Neural progenitor cell (in vitro differentiated cells): Measurements from ENCODE around the gene SAP30L. TPM values are rescaled to one million over a fixed set of nuclear protein-coding genes. Genes with fewer than 3 reads are reported as not detected.

ENCODE experiments used
- DNase-seq: peaks from one replicate; pipeline ENCODE4 v3.0.0-alpha.2; 2016; ENCODE audit warnings: low spot score
- H2AFZ ChIP-seq: fragments of 200-600 bp; sonication (generic); replicated peaks from 2 replicates; pipeline ENCODE4 v1.6.1; 2016; ENCODE audit warnings: antibody characterized with exemption
- H3F3A ChIP-seq: fragments of 200-600 bp; sonication (generic); 2 replicates; pipeline ENCODE4 v1.6.1; 2016; ENCODE audit warnings: antibody characterized with exemption, low read depth
- H3K27ac ChIP-seq: fragments of 200-600 bp; sonication (generic); 2 replicates; pipeline ENCODE4 v1.5.1; 2016; ENCODE audit warnings: mild to moderate bottlenecking
- H3K27me3 ChIP-seq: fragments of 200-600 bp; sonication (generic); 2 replicates; pipeline ENCODE4 v1.6.1; 2016; ENCODE audit warnings: mild to moderate bottlenecking, moderate library complexity
- H3K36me3 ChIP-seq: fragments of 200-600 bp; sonication (generic); 2 replicates; pipeline ENCODE4 v1.5.1; 2016
- H3K4me1 ChIP-seq: fragments of 200-600 bp; sonication (generic); 2 replicates; pipeline ENCODE4 v1.6.1; 2016; ENCODE audit warnings: mixed run types
- H3K4me2 ChIP-seq: fragments of 200-600 bp; sonication (generic); 2 replicates; pipeline ENCODE4 v1.6.1; 2016
- H3K4me3 ChIP-seq: fragments of 200-600 bp; sonication (generic); 2 replicates; pipeline ENCODE4 v1.5.1; 2016
- H3K79me2 ChIP-seq: fragments of 200-600 bp; sonication (generic); 2 replicates; pipeline ENCODE4 v1.6.1; 2016; ENCODE audit warnings: low read depth
- H3K9ac ChIP-seq: fragments of 200-600 bp; sonication (generic); 2 replicates; pipeline ENCODE4 v1.6.1; 2016
- H3K9me3 ChIP-seq: fragments of 200-600 bp; sonication (generic); 2 replicates; pipeline ENCODE4 v1.5.1; 2016; ENCODE audit warnings: low read depth
- H4K20me1 ChIP-seq: fragments of 200-600 bp; sonication (generic); 2 replicates; pipeline ENCODE4 v1.6.1; 2016; ENCODE audit warnings: low read depth
- H3K27ac Mint-ChIP-seq: 3 replicates; pipeline ENCODE4 v1.8.0; 2021; ENCODE audit warnings: mixed read lengths
- H3K27me3 Mint-ChIP-seq: 2 replicates; pipeline ENCODE4 v1.8.0; 2022; ENCODE audit warnings: low read depth, mild to moderate bottlenecking, inconsistent platforms, moderate library complexity, mixed read lengths; ENCODE audit not compliant: insufficient read depth
- H3K36me3 Mint-ChIP-seq: 3 replicates; pipeline ENCODE4 v1.8.0; 2021; ENCODE audit warnings: mixed read lengths
- H3K4me1 Mint-ChIP-seq: 3 replicates; pipeline ENCODE4 v1.8.0; 2021; ENCODE audit warnings: mixed read lengths
- H3K4me3 Mint-ChIP-seq: 3 replicates; pipeline ENCODE4 v1.8.0; 2021; ENCODE audit warnings: mild to moderate bottlenecking, moderate library complexity, mixed read lengths
- H3K9me3 Mint-ChIP-seq: 3 replicates; pipeline ENCODE4 v1.8.0; 2020; ENCODE audit warnings: mixed read lengths
- EZH2 ChIP-seq: fragments of 200-600 bp; sonication (generic); IDR thresholded peaks from 2 replicates; pipeline ENCODE4 v1.6.1; 2017; ENCODE audit warnings: antibody characterized with exemption, mild to moderate bottlenecking, moderate library complexity
- EZH2phosphoT487 ChIP-seq: fragments of 200-600 bp; sonication (generic); IDR thresholded peaks from 2 replicates; pipeline ENCODE4 v1.6.1; 2017; ENCODE audit warnings: antibody characterized with exemption
- total RNA-seq: library from RNA; depleted of rRNA; stranded (reverse); fragments of >200 nt; gene quantifications from 2 replicates; pipeline ENCODE4 v1.2.3, GENCODE V29; 2015; ENCODE audit warnings: low replicate concordance
- TF ChIP-seq, protein P1 (sequence below): fragments of 200-600 bp; sonication (generic); IDR thresholded peaks from 2 replicates; pipeline ENCODE4 v1.5.1; 2017; ENCODE audit warnings: antibody characterized with exemption, mild to moderate bottlenecking

Gene SAP30L
- total RNA-seq, 1 donor from 2014 or later, result 13.2 TPM

GRCh38 chr5:154428208-154428607 lies 17.6 kb upstream of the SAP30L start:
- Histone ChIP-seq H2AFZ (no peak overlapping the region), H3K4me2 (no peak overlapping the region), H3K27ac (no peak overlapping the region), H3K9ac (no peak overlapping the region), H3K36me3 (no peaks in the 10 kb centered on the region), H3K79me2 (no peaks in the 10 kb centered on the region), H3K27me3 (no peaks in the 10 kb centered on the region), H3K4me3 (no peak overlapping the region), H3K4me1 (no peaks in the 10 kb centered on the region), H4K20me1 (no peaks in the 10 kb centered on the region), H3K9me3 (no peaks in the 10 kb centered on the region), H3F3A (no peaks in the 10 kb centered on the region)
- TF ChIP-seq EZH2phosphoT487, result no peak
- peaks cover 6% of the 10 kb centered on the region for H3K9me3 Mint-ChIP-seq
- peaks cover 6% of the 10 kb centered on the region for H3K36me3 Mint-ChIP-seq
- no peak overlapping the region for H3K27ac Mint-ChIP-seq
- DNase-seq, result no peak
- peaks cover 8% of the 10 kb centered on the region for H3K4me1 Mint-ChIP-seq
- H3K4me3 Mint-ChIP-seq, result no peak overlapping the region
- peaks cover 3% of the 10 kb centered on the region for H3K27me3 Mint-ChIP-seq

DNA sequence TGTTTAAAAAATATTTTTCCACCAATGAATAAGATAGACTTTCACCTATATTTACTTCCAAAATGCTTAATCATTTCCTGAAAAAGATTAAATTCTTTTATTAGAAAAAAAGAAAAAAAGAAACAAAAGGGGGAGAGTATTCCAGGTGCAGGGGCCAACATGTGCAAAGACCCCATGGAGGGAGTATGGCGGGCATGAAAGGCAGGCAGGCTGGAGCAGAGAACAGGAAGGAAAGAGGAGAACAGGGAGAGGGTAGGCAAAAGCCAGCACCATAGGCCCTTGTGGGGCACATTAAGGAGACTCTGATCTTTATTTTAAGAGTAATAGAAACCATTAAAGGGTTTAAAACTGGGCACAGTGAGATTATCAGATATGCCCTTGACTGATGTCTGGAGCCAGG lies 16.5 kb upstream of the SAP30L start:
- no peak overlapping the region for H3K27ac ChIP-seq
- H3K4me2 ChIP-seq, result no peak overlapping the region
- no peaks in the 10 kb centered on the region for H3K9me3 ChIP-seq
- TF ChIP-seq EZH2phosphoT487 (no peak), EZH2 (no peak)
- TF ChIP-seq, protein P1, sequence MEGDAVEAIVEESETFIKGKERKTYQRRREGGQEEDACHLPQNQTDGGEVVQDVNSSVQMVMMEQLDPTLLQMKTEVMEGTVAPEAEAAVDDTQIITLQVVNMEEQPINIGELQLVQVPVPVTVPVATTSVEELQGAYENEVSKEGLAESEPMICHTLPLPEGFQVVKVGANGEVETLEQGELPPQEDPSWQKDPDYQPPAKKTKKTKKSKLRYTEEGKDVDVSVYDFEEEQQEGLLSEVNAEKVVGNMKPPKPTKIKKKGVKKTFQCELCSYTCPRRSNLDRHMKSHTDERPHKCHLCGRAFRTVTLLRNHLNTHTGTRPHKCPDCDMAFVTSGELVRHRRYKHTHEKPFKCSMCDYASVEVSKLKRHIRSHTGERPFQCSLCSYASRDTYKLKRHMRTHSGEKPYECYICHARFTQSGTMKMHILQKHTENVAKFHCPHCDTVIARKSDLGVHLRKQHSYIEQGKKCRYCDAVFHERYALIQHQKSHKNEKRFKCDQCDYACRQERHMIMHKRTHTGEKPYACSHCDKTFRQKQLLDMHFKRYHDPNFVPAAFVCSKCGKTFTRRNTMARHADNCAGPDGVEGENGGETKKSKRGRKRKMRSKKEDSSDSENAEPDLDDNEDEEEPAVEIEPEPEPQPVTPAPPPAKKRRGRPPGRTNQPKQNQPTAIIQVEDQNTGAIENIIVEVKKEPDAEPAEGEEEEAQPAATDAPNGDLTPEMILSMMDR, result no peak
- H3F3A ChIP-seq, result no peaks in the 10 kb centered on the region
- no peak overlapping the region for H3K9ac ChIP-seq
- no peak overlapping the region for H3K4me3 ChIP-seq
- H3K4me1 ChIP-seq, result no peaks in the 10 kb centered on the region
- H3K36me3 ChIP-seq, result no peaks in the 10 kb centered on the region
- H3K9me3 Mint-ChIP-seq, result no peaks in the 10 kb centered on the region
- H3K36me3 Mint-ChIP-seq, result peaks cover 7% of the 10 kb centered on the region
- H4K20me1 ChIP-seq, result no peaks in the 10 kb centered on the region
- no peak overlapping the region for H2AFZ ChIP-seq
- DNase-seq, result no peak
- H3K79me2 ChIP-seq, result no peaks in the 10 kb centered on the region
- no peak overlapping the region for H3K27ac Mint-ChIP-seq
- no peaks in the 10 kb centered on the region for H3K27me3 ChIP-seq
- peaks cover 3% of the 10 kb centered on the region for H3K27me3 Mint-ChIP-seq
- no peak overlapping the region for H3K4me3 Mint-ChIP-seq
- H3K4me1 Mint-ChIP-seq, result peaks cover 8% of the 10 kb centered on the region

DNA sequence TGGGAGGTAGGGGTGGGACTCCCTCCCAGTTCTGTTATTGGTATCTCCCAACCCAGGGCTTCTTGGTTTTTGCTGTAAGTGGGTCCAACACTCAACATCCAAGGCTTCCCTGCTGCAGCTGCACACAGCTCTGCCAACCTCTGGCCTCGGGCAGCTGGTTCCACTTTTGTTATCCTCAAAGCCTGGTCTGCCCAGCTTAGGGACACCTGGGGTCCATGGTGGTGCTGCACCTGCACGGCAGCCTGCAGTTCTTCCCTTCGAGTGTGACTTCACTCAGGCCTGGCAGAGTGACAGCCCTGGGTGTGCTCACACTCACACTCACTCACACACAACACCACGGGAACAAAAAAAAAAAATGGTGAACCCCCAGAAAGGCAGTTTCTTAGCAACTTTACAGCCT lies 15.3 kb upstream of the SAP30L start:
- Mint-ChIP-seq H3K4me3 (no peak overlapping the region), H3K4me1 (peaks cover 8% of the 10 kb centered on the region), H3K27ac (no peak overlapping the region), H3K9me3 (no peaks in the 10 kb centered on the region), H3K27me3 (peaks cover 3% of the 10 kb centered on the region), H3K36me3 (peaks cover 6% of the 10 kb centered on the region)
- no peak for TF ChIP-seq EZH2
- TF ChIP-seq, protein P1, result no peak
- TF ChIP-seq EZH2phosphoT487, result no peak
- no peaks in the 10 kb centered on the region for H3K9me3 ChIP-seq
- DNase-seq, result no peak
- no peaks in the 10 kb centered on the region for H4K20me1 ChIP-seq
- H3K9ac ChIP-seq, result no peak overlapping the region
- no peak overlapping the region for H3K4me3 ChIP-seq
- H3K4me2 ChIP-seq, result no peak overlapping the region
- H3K36me3 ChIP-seq, result no peaks in the 10 kb centered on the region
- no peaks in the 10 kb centered on the region for H3K79me2 ChIP-seq
- no peak overlapping the region for H2AFZ ChIP-seq
- H3F3A ChIP-seq, result no peaks in the 10 kb centered on the region
- H3K27me3 ChIP-seq, result no peaks in the 10 kb centered on the region
- no peaks in the 10 kb centered on the region for H3K4me1 ChIP-seq
- H3K27ac ChIP-seq, result no peak overlapping the region

DNA sequence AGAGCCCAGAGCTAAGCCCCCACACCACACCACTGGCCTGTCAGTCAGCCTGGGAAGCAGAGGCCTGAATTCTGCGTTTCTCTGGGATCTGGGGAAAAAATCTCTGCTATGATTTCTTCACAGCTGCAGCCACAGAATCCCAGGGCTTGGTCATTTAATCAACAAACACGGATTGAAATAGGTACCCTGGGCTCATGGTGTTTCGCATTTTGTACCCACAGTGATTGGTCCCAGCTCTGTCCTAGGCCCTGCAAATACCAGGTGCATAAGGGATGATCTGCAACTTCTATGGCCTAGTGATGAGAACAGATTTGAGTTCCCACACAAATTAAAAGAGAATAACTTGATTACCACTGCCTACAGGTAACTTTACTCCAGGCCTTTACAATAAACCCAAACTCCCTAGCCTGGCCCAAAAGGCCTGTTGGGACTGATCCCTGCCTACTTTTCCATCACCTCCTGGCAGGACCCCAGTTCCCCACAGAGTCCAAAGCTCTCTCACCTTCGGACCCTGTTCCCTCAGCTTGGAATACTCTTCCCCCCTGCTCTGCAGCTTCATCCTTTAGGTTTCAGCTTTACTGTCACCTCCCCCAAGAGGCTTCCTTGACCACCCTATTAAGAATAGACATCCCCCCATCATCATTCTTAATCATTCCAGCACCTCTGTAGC lies 14.7 kb upstream of the SAP30L start:
- DNase-seq, result no peak
- Histone ChIP-seq H4K20me1 (no peaks in the 10 kb centered on the region), H3K4me1 (no peaks in the 10 kb centered on the region), H3K27ac (no peak overlapping the region), H2AFZ (no peak overlapping the region), H3F3A (no peaks in the 10 kb centered on the region), H3K4me2 (no peak overlapping the region), H3K9me3 (no peaks in the 10 kb centered on the region), H3K79me2 (no peaks in the 10 kb centered on the region), H3K36me3 (peaks cover 3% of the 10 kb centered on the region), H3K9ac (no peak overlapping the region), H3K27me3 (no peaks in the 10 kb centered on the region), H3K4me3 (no peak overlapping the region)
- H3K4me3 Mint-ChIP-seq, result no peak overlapping the region
- peaks cover 3% of the 10 kb centered on the region for H3K9me3 Mint-ChIP-seq
- peaks cover 12% of the 10 kb centered on the region for H3K36me3 Mint-ChIP-seq
- peaks cover 3% of the 10 kb centered on the region for H3K27me3 Mint-ChIP-seq
- TF ChIP-seq EZH2phosphoT487, result no peak
- TF ChIP-seq, protein P1, result no peak
- TF ChIP-seq EZH2, result no peak
- peaks cover 8% of the 10 kb centered on the region for H3K4me1 Mint-ChIP-seq
- H3K27ac Mint-ChIP-seq, result peak overlapping the region; percentile 47
